H1 (cell line): ENCODE data around the gene PDE4B. TPM values are rescaled to one million over a fixed set of nuclear protein-coding genes. Genes with fewer than 3 reads are reported as not detected.

Experiments used
- CTCF ChIA-PET: fragments of 300-600 bp; sonication (Branson Sonifier 250); formaldehyde crosslinking; loops from one replicate; lab custom pipeline; 2021; ENCODE audit not compliant: partially characterized antibody; lab: Charles Lee
- POLR2A ChIA-PET: fragments of 300-600 bp; sonication (Branson Sonifier 250); formaldehyde crosslinking; loops from one replicate; lab custom pipeline; 2021; ENCODE audit warnings: inconsistent platforms; ENCODE audit not compliant: partially characterized antibody; lab: Charles Lee
- DNase-seq, 2 experiments: peaks; one replicate each; pipeline versions ENCODE4 v3.0.0 to v3.0.0-alpha.2; 2010 to 2022; ENCODE audit warnings: low spot score in 2 of 2, low read depth in 1 of 2, mixed read lengths in 1 of 2
- FAIRE-seq: peaks from 2 replicates; lab custom pipeline; 2011; peaks lifted over from hg19 to GRCh38; lab: Jason Lieb, UNC
- H2AFZ ChIP-seq: 2 replicates; pipeline ENCODE4 v1.8.1; 2012; ENCODE audit warnings: low read length, inconsistent platforms
- H2AK5ac ChIP-seq: 2 replicates; pipeline ENCODE4 v1.6.1; 2013; ENCODE audit warnings: low read depth, low read length
- H2BK120ac ChIP-seq: replicated peaks from 2 replicates; pipeline ENCODE3; 2013; ENCODE audit warnings: low read depth, low read length, inconsistent platforms
- H2BK12ac ChIP-seq: 2 replicates; pipeline ENCODE4 v1.6.1; 2013; ENCODE audit warnings: low read depth, low read length
- H2BK15ac ChIP-seq: 2 replicates; pipeline ENCODE4 v1.6.1; 2013; ENCODE audit warnings: low read length
- H2BK20ac ChIP-seq: 2 replicates; pipeline ENCODE4 v1.6.1; 2013; ENCODE audit warnings: low read length
- H2BK5ac ChIP-seq: 2 replicates; pipeline ENCODE4 v1.6.1; 2013; ENCODE audit warnings: low read depth, low read length
- H3K14ac ChIP-seq: 2 replicates; pipeline ENCODE4 v1.6.1; 2013; ENCODE audit warnings: inconsistent platforms; ENCODE audit not compliant: insufficient read length
- H3K18ac ChIP-seq: 2 replicates; pipeline ENCODE4 v1.6.1; 2013; ENCODE audit warnings: low read length; ENCODE audit errors: extremely low read depth
- H3K23ac ChIP-seq: 2 replicates; pipeline ENCODE4 v1.6.1; 2013; ENCODE audit warnings: inconsistent platforms; ENCODE audit not compliant: insufficient read length
- H3K23me2 ChIP-seq: 2 replicates; pipeline ENCODE4 v1.6.1; 2013; ENCODE audit warnings: low read depth, low read length
- H3K27ac ChIP-seq: 2 replicates; pipeline ENCODE4 v1.6.1; 2011; ENCODE audit warnings: low read depth, low read length, inconsistent platforms
- H3K27me3 ChIP-seq, 4 experiments: replicated peaks in 1 of 4; 1 replicate in 1 of 4; 2 replicates in 3 of 4; pipeline versions ENCODE4 v1.6.1 to v1.8.1; 2011 to 2013; ENCODE audit warnings: low read length in 3 of 4, mild to moderate bottlenecking in 3 of 4, inconsistent platforms in 2 of 4, mixed read lengths in 2 of 4, moderate library complexity in 1 of 4; ENCODE audit not compliant: control insufficient read depth in 3 of 4, insufficient read depth in 3 of 4; ENCODE audit errors: extremely low read depth in 1 of 4
- H3K36me3 ChIP-seq, 4 experiments: 2 replicates each; pipeline versions ENCODE4 v1.6.1 to v1.8.1; 2011 to 2013; ENCODE audit warnings: mild to moderate bottlenecking in 4 of 4, low read length in 3 of 4, moderate library complexity in 2 of 4, control low read depth in 1 of 4, inconsistent platforms in 1 of 4; ENCODE audit not compliant: insufficient read depth in 4 of 4, control insufficient read depth in 2 of 4
- H3K4ac ChIP-seq: replicated peaks from 2 replicates; pipeline ENCODE3; 2013; ENCODE audit warnings: low read length, low read depth, mixed read lengths, inconsistent platforms; ENCODE audit not compliant: insufficient read length
- H3K4me1 ChIP-seq, 4 experiments: replicated peaks in 1 of 4; 1 replicate in 1 of 4; 2 replicates in 3 of 4; pipeline versions ENCODE4 v1.6.1 to v1.8.1; 2011 to 2013; ENCODE audit warnings: low read length in 3 of 4, inconsistent platforms in 2 of 4, mixed read lengths in 1 of 4; ENCODE audit not compliant: insufficient read depth in 4 of 4, control insufficient read depth in 3 of 4
- H3K4me2 ChIP-seq, 2 experiments: 2 replicates each; pipeline versions ENCODE4 v1.6.1 to v1.8.1; 2011 to 2013; ENCODE audit warnings: low read depth in 2 of 2, low read length in 2 of 2, control low read depth in 1 of 2, inconsistent platforms in 1 of 2, mild to moderate bottlenecking in 1 of 2; ENCODE audit not compliant: insufficient read depth in 1 of 2
- H3K4me3 ChIP-seq, 4 experiments: fragments of 200-600, 300-600 bp in 1 of 4; sonication (generic), shearing (Covaris generic), sonication (Bioruptor Twin) in 1 of 4; 2 replicates each; pipeline versions ENCODE4 v1.5.1 to v1.8.1; 2011 to 2016; ENCODE audit warnings: low read length in 4 of 4, low read depth in 3 of 4, control low read depth in 2 of 4, inconsistent platforms in 2 of 4, mild to moderate bottlenecking in 2 of 4, mixed read lengths in 1 of 4, moderate library complexity in 1 of 4; ENCODE audit not compliant: insufficient read depth in 2 of 4; ENCODE audit errors: extremely low read depth in 1 of 4
- H3K56ac ChIP-seq: replicated peaks from 2 replicates; pipeline ENCODE3; 2013; ENCODE audit warnings: low read depth, mild to moderate bottlenecking, mixed read lengths, low read length, inconsistent platforms; ENCODE audit not compliant: insufficient read length
- H3K79me1 ChIP-seq: 2 replicates; pipeline ENCODE4 v1.6.1; 2013; ENCODE audit warnings: low read depth, low read length, control low read depth
- H3K79me2 ChIP-seq, 2 experiments: 2 replicates each; pipeline versions ENCODE4 v1.6.1 to v1.8.1; 2012 to 2013; ENCODE audit warnings: low read length in 2 of 2, mild to moderate bottlenecking in 2 of 2, inconsistent platforms in 1 of 2; ENCODE audit not compliant: insufficient read depth in 2 of 2, control insufficient read depth in 1 of 2
- H3K9ac ChIP-seq, 4 experiments: replicated peaks in 1 of 4; 1 replicate in 1 of 4; 2 replicates in 3 of 4; pipeline versions ENCODE4 v1.6.1 to v1.8.1; 2011 to 2013; ENCODE audit warnings: low read depth in 3 of 4, low read length in 3 of 4, control low read depth in 2 of 4, mild to moderate bottlenecking in 2 of 4, moderate library complexity in 2 of 4, inconsistent platforms in 1 of 4; ENCODE audit errors: extremely low read depth in 1 of 4
- H3K9me3 ChIP-seq, 2 experiments: 2 replicates each; pipeline versions ENCODE4 v1.6.1 to v1.8.1; 2012 to 2013; ENCODE audit warnings: mild to moderate bottlenecking in 2 of 2, moderate library complexity in 2 of 2, control low read depth in 1 of 2, inconsistent platforms in 1 of 2, low read depth in 1 of 2, low read length in 1 of 2, mixed read lengths in 1 of 2; ENCODE audit not compliant: insufficient read depth in 2 of 2
- H4K20me1 ChIP-seq, 2 experiments: replicated peaks in 1 of 2; 2 replicates each; pipeline versions ENCODE3 to v1.8.1; 2011 to 2013; ENCODE audit warnings: inconsistent platforms in 2 of 2, low read length in 2 of 2, mild to moderate bottlenecking in 1 of 2; ENCODE audit not compliant: insufficient read depth in 2 of 2, control insufficient read depth in 1 of 2
- H4K5ac ChIP-seq: 2 replicates; pipeline ENCODE4 v1.6.1; 2013; ENCODE audit warnings: low read length, low read depth, mixed read lengths, inconsistent platforms; ENCODE audit not compliant: insufficient read length
- H4K8ac ChIP-seq: 2 replicates; pipeline ENCODE4 v1.8.0; 2013; ENCODE audit warnings: mild to moderate bottlenecking, moderate library complexity, low read length, inconsistent platforms; ENCODE audit not compliant: insufficient read depth; ENCODE audit errors: extremely low read depth
- H4K91ac ChIP-seq: replicated peaks from 2 replicates; pipeline ENCODE3; 2013; ENCODE audit warnings: low read length, mixed read lengths, inconsistent platforms; ENCODE audit not compliant: insufficient read length
- BCL11A ChIP-seq, 2 experiments: IDR thresholded peaks; one replicate each; pipeline ENCODE4 v1.6.1; 2011; ENCODE audit warnings: low read depth in 2 of 2, low read length in 2 of 2, mild to moderate bottlenecking in 2 of 2
- CREB1 ChIP-seq: IDR thresholded peaks from 2 replicates; pipeline ENCODE4 v1.6.1; 2012; ENCODE audit warnings: inconsistent platforms
- GTF2F1 ChIP-seq: IDR thresholded peaks from 2 replicates; pipeline ENCODE4 v1.6.1; 2012; ENCODE audit warnings: low read depth, low read length, improper control_type of control experiment, borderline replicate concordance
- JUND ChIP-seq: IDR thresholded peaks from 2 replicates; pipeline ENCODE4 v1.6.1; 2011; ENCODE audit warnings: mild to moderate bottlenecking, improper control_type of control experiment, low read length
- KDM4A ChIP-seq: IDR thresholded peaks from one replicate; pipeline ENCODE4 v1.7.1; 2012; ENCODE audit warnings: low read depth, mild to moderate bottlenecking, moderate library complexity, low read length, inconsistent platforms; ENCODE audit not compliant: severe bottlenecking
- POU5F1 ChIP-seq: IDR thresholded peaks from 2 replicates; pipeline ENCODE4 v1.6.1; 2011; ENCODE audit warnings: low read depth, mild to moderate bottlenecking, low read length, moderate library complexity
- RAD21 ChIP-seq, 2 experiments: IDR thresholded peaks in 1 of 2; conservative IDR thresholded peaks in 1 of 2; 2 replicates each; pipeline ENCODE4 v1.6.1; 2011; ENCODE audit warnings: low read depth in 2 of 2, low read length in 2 of 2, improper control_type of control experiment in 1 of 2, inconsistent platforms in 1 of 2, mild to moderate bottlenecking in 1 of 2, moderate library complexity in 1 of 2
- TEAD4 ChIP-seq: IDR thresholded peaks from 2 replicates; pipeline ENCODE4 v1.6.1; 2012; ENCODE audit warnings: low read depth, low read length, inconsistent platforms, mixed read lengths
- ZNF274 ChIP-seq: IDR thresholded peaks from 2 replicates; pipeline ENCODE4 v1.7.0; 2012; ENCODE audit warnings: low read length, borderline replicate concordance; ENCODE audit errors: extremely low read depth
- WGBS, 2 experiments: shearing (Covaris generic) in 1 of 2; methylation state at CpG; one replicate each; pipeline versions ENCODE4 v1.1.6 to v1.1.7; 2013 to 2015; ENCODE audit warnings: low lambda C conversion rate in 2 of 2, mixed read lengths in 2 of 2, inconsistent platforms in 1 of 2, low coverage in 1 of 2, missing lambda C conversion rate in 1 of 2; ENCODE audit not compliant: insufficient replicate concordance in 2 of 2, insufficient coverage in 1 of 2, insufficient read length in 1 of 2; ENCODE audit errors: extremely low coverage in 1 of 2, missing lambda C conversion rate in 1 of 2; 5-methylcytosine and 5-hydroxymethylcytosine counted together
- polyA plus RNA-seq, 7 experiments: library from polyadenylated mRNA; depleted of rRNA in 3 of 7; stranded (reverse) in 5 of 7; unstranded in 2 of 7; fragments of >200 nt in 5 of 7; fragments of 200-250 nt in 2 of 7; gene quantifications; 1 replicate in 5 of 7; 2 replicates in 1 of 7; 4 replicates in 1 of 7; pipeline versions ENCODE4 v1.2.1 to v1.2.3, GENCODE V29; 2011 to 2013; ENCODE audit warnings: missing spikeins in 2 of 7, mixed read lengths in 2 of 7
- total RNA-seq: library from RNA; stranded (reverse); fragmentation: NEBNext Ultra II Directional; extraction: Animal tissue kit (Norgen Biotek cat#: 25700); gene quantifications from 2 replicates; pipeline ENCODE4 v1.2.1, GENCODE V29; 2021
- TF ChIP-seq, protein P1 (sequence below), 3 experiments: IDR thresholded peaks; 1 replicate in 2 of 3; 2 replicates in 1 of 3; pipeline versions ENCODE4 v1.5.1 to v1.6.1; 2011; ENCODE audit warnings: low read length in 3 of 3, mild to moderate bottlenecking in 3 of 3, inconsistent platforms in 2 of 3, low read depth in 1 of 3, moderate library complexity in 1 of 3; ENCODE audit not compliant: insufficient read depth in 1 of 3; ENCODE audit errors: control extremely low read depth in 1 of 3

PDE4B gene
- total and polyA plus RNA-seq, 2 of the 8 experiments (the other 6 are each of a cell fraction or from before 2014, with no cell fraction given) = 5.0 to 15.1 TPM

DNA sequence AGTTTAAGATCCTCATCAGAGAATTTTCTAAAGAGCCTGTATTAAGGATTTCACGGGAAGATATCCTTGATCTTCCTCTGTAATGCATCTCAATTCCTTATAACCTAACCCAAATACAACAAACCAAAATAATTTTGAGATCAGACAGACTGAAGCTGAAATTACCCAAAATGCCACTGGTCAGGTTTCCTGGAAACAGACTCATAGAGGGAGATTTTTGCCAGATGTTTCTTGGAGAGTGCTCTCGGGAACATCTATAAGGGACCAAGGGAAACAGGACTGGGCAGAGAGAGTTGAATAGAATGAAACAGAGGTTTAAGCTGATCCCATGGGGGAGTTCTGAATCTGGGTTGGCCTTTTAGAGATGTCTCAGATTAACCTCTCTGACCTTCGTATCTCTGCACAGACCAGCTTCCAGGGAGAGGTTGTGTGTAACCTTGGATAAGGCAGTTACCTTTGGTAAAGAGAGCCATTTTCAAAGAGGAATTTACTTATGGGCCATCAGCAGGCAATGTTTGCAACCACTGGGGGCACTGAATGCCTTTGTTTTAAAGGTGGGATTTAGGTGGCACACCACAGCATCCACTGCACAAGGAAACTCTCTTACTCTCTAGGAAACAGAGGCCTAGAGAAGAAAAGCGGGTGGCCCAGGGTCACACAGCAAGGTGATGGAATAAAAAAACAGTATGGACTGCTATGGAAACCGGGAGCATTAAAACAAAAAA, 610.5 kb downstream of the PDE4B start:
- Histone ChIP-seq H3K36me3 (no peaks in the 10 kb centered on the region), H2BK12ac (no peak overlapping the region), H3K4me3 (no peak overlapping the region), H4K20me1 (no peaks in the 10 kb centered on the region), H3K79me2 (no peaks in the 10 kb centered on the region), H2BK120ac (no peak overlapping the region), H3K27ac (no peak overlapping the region), H3K23me2 (no peaks in the 10 kb centered on the region), H2BK5ac (no peak overlapping the region), H2BK15ac (no peak overlapping the region), H4K8ac (no peak overlapping the region), H4K5ac (no peak overlapping the region), H3K27me3 (no peaks in the 10 kb centered on the region), H3K23ac (no peak overlapping the region), H4K91ac (no peak overlapping the region), H3K79me1 (no peaks in the 10 kb centered on the region), H3K18ac (no peak overlapping the region), H2BK20ac (no peak overlapping the region), H3K4me2 (no peak overlapping the region), H3K9ac (no peak overlapping the region), H3K9me3 (no peaks in the 10 kb centered on the region), H3K56ac (no peak overlapping the region), H3K4me1 (no peaks in the 10 kb centered on the region), H2AFZ (0 out of 2 replicates have a peak overlapping the region, but pooled peaks have one; percentile 27), H3K4ac (no peak overlapping the region), H3K14ac (no peak overlapping the region), H2AK5ac (no peak overlapping the region)
- TF ChIP-seq KDM4A (no peak), POU5F1 (no peak), BCL11A (IDR thresholded peaks at IDR 0.05; ENCODE audit: low read depth in 2 of 2, low read length in 2 of 2) (no peak), ZNF274 (no peak), TEAD4 (no peak), GTF2F1 (no peak), RAD21 (IDR thresholded peaks at IDR 0.05 in 1 of 2, conservative IDR thresholded peaks at IDR 0.05 in 1 of 2; ENCODE audit: low read depth in 2 of 2, low read length in 2 of 2) (peak in 1 of 2 experiments; percentile 28; a peak in 1 of 4 replicates), JUND (no peak), CREB1 (no peak)
- TF ChIP-seq, protein P1, sequence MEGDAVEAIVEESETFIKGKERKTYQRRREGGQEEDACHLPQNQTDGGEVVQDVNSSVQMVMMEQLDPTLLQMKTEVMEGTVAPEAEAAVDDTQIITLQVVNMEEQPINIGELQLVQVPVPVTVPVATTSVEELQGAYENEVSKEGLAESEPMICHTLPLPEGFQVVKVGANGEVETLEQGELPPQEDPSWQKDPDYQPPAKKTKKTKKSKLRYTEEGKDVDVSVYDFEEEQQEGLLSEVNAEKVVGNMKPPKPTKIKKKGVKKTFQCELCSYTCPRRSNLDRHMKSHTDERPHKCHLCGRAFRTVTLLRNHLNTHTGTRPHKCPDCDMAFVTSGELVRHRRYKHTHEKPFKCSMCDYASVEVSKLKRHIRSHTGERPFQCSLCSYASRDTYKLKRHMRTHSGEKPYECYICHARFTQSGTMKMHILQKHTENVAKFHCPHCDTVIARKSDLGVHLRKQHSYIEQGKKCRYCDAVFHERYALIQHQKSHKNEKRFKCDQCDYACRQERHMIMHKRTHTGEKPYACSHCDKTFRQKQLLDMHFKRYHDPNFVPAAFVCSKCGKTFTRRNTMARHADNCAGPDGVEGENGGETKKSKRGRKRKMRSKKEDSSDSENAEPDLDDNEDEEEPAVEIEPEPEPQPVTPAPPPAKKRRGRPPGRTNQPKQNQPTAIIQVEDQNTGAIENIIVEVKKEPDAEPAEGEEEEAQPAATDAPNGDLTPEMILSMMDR (IDR thresholded peaks at IDR 0.05; ENCODE audit: control extremely low read depth in 1 of 3, insufficient read depth in 1 of 3, low read depth in 1 of 3, low read length in 3 of 3) = peak in 1 of 3 experiments; percentile 37; a peak in 1 of 4 replicates
- FAIRE-seq (no peak), DNase-seq (no peak)
- ChIA-PET CTCF (interaction anchor here (1.0 to 1.6 kb wide), 5 partner anchors 14 to 151 kb away, joined by 3 to 4 read pairs (median 3); no protein-coding TSS in a partner anchor), POLR2A (no interaction called here)
- 91% methylated on average over 5 of the region's 5 CpGs; no CpG with 5 or more reads in 1 of the 2 experiments for WGBS, 2 experiments
